Measurements from ENCODE around the gene LNP1.

DNA sequence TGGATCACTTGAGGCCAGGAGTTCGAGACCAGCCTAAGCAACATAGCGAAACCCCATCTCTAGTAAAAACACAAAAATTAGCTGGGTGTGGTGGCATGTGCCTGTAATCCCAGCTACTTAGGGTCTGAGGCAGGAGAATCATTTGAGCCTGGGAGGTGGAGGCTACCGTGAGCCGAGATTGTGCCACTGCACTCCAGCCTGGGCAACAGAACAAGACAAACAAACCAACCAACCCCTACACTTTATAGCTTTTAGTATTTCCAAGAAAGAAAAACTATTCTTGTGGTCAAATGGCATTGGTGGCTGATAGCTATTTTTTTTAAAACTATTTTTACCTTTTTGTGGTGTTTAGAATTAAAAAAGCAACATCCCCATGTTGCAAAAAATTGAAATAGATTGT is 98.3 kb downstream of the LNP1 start:
- TF ChIP-seq, protein P1, sequence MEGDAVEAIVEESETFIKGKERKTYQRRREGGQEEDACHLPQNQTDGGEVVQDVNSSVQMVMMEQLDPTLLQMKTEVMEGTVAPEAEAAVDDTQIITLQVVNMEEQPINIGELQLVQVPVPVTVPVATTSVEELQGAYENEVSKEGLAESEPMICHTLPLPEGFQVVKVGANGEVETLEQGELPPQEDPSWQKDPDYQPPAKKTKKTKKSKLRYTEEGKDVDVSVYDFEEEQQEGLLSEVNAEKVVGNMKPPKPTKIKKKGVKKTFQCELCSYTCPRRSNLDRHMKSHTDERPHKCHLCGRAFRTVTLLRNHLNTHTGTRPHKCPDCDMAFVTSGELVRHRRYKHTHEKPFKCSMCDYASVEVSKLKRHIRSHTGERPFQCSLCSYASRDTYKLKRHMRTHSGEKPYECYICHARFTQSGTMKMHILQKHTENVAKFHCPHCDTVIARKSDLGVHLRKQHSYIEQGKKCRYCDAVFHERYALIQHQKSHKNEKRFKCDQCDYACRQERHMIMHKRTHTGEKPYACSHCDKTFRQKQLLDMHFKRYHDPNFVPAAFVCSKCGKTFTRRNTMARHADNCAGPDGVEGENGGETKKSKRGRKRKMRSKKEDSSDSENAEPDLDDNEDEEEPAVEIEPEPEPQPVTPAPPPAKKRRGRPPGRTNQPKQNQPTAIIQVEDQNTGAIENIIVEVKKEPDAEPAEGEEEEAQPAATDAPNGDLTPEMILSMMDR (IDR thresholded peaks at IDR 0.05; ENCODE audit: poor library complexity), result no peak
- no peak for TF ChIP-seq EZH2phosphoT487 (IDR thresholded peaks at IDR 0.05; ENCODE audit: low read depth, severe bottlenecking, unreplicated experiment)
- TF ChIP-seq EZH2 (IDR thresholded peaks at IDR 0.05; ENCODE audit: borderline replicate concordance), result no peak

Data from hepatocyte (in vitro differentiated cells).